Measurements from ENCODE around the gene GRM5.
"Not testable (repeated sequence)": the region's sequence is repeated elsewhere in the genome, so short reads cannot be mapped to it uniquely, and the experiment has no call there.

GRM5 gene

GRCh38 chr11:89065651-89066201 lies at the start of gene GRM5:
TSS of gene GRM5 (minus strand) at chr11:89065982. CDS start at chr11:89047872, 18,110 bp downstream.
- not testable (repeated sequence) for H3K27ac Mint-ChIP-seq, H3K27me3 Mint-ChIP-seq, H3K9me3 Mint-ChIP-seq, H3K36me3 Mint-ChIP-seq, H3K4me1 Mint-ChIP-seq, H3K4me3 Mint-ChIP-seq, ATAC-seq

GRCh38 chr11:89097956-89098355 lies 32.2 kb upstream of the GRM5 start:
- H3K4me1 Mint-ChIP-seq, H3K27me3 Mint-ChIP-seq, H3K9me3 Mint-ChIP-seq, H3K27ac Mint-ChIP-seq, H3K36me3 Mint-ChIP-seq, H3K4me3 Mint-ChIP-seq: not testable (repeated sequence)
- ATAC-seq = peak; percentile 50

- not testable (repeated sequence) for H3K27ac Mint-ChIP-seq, H3K4me3 Mint-ChIP-seq, H3K4me1 Mint-ChIP-seq, H3K27me3 Mint-ChIP-seq, H3K36me3 Mint-ChIP-seq, ATAC-seq
- H3K9me3 Mint-ChIP-seq = peaks cover 16% of the 10 kb centered on the region
These were observed 28.0 kb upstream of the GRM5 start for GRCh38 chr11:89093806-89094205.

GRCh38 chr11:89084951-89085350 lies 19.2 kb upstream of the GRM5 start:
- not testable (repeated sequence) for H3K27me3 Mint-ChIP-seq, H3K36me3 Mint-ChIP-seq, H3K4me1 Mint-ChIP-seq, ATAC-seq, H3K4me3 Mint-ChIP-seq, H3K27ac Mint-ChIP-seq
- H3K9me3 Mint-ChIP-seq = peaks cover 12% of the 10 kb centered on the region

- H3K4me1 Mint-ChIP-seq, H3K27ac Mint-ChIP-seq, H3K36me3 Mint-ChIP-seq, ATAC-seq, H3K9me3 Mint-ChIP-seq, H3K27me3 Mint-ChIP-seq, H3K4me3 Mint-ChIP-seq: not testable (repeated sequence)
These were observed 5.1 kb upstream of the GRM5 start for GRCh38 chr11:89070911-89071310.

GRCh38 chr11:89067264-89067663 lies 1.5 kb upstream of the GRM5 start:
- Mint-ChIP-seq H3K36me3 (no peaks in the 10 kb centered on the region), H3K27me3 (no peaks in the 10 kb centered on the region), H3K9me3 (no peaks in the 10 kb centered on the region), H3K4me1 (no peaks in the 10 kb centered on the region), H3K4me3 (no peak overlapping the region), H3K27ac (no peak overlapping the region)
- no peak for ATAC-seq

GRCh38 chr11:89065066-89065465 lies 716 bp downstream of the GRM5 start:
- Mint-ChIP-seq H3K4me3 (no peak overlapping the region), H3K4me1 (no peaks in the 10 kb centered on the region), H3K27me3 (no peaks in the 10 kb centered on the region), H3K9me3 (no peaks in the 10 kb centered on the region), H3K27ac (no peak overlapping the region), H3K36me3 (no peaks in the 10 kb centered on the region)
- no peak for ATAC-seq

GRCh38 chr11:89063481-89063951 lies 2.3 kb downstream of the GRM5 start:
- H3K4me1 Mint-ChIP-seq, H3K4me3 Mint-ChIP-seq, H3K9me3 Mint-ChIP-seq, H3K36me3 Mint-ChIP-seq, ATAC-seq, H3K27me3 Mint-ChIP-seq, H3K27ac Mint-ChIP-seq: not testable (repeated sequence)

- not testable (repeated sequence) for H3K36me3 Mint-ChIP-seq, H3K27ac Mint-ChIP-seq, H3K9me3 Mint-ChIP-seq, ATAC-seq, H3K4me3 Mint-ChIP-seq, H3K27me3 Mint-ChIP-seq, H3K4me1 Mint-ChIP-seq
These were observed 2.9 kb downstream of the GRM5 start for GRCh38 chr11:89062771-89063298.

- ATAC-seq, H3K27me3 Mint-ChIP-seq, H3K4me1 Mint-ChIP-seq, H3K9me3 Mint-ChIP-seq, H3K27ac Mint-ChIP-seq, H3K4me3 Mint-ChIP-seq, H3K36me3 Mint-ChIP-seq: not testable (repeated sequence)
These were observed 3.9 kb downstream of the GRM5 start for GRCh38 chr11:89061839-89062238.

GRCh38 chr11:89057406-89057805 lies 8.4 kb downstream of the GRM5 start:
- not testable (repeated sequence) for H3K27ac Mint-ChIP-seq, H3K27me3 Mint-ChIP-seq

GRCh38 chr11:89052220-89052619 lies 13.6 kb downstream of the GRM5 start:
- no peaks in the 10 kb centered on the region for H3K36me3 Mint-ChIP-seq
- H3K27me3 Mint-ChIP-seq = no peaks in the 10 kb centered on the region
- H3K9me3 Mint-ChIP-seq = peaks cover 11% of the 10 kb centered on the region
- no peak overlapping the region for H3K4me3 Mint-ChIP-seq
- no peaks in the 10 kb centered on the region for H3K4me1 Mint-ChIP-seq
- ATAC-seq = no peak
- no peak overlapping the region for H3K27ac Mint-ChIP-seq

More at GRCh38 chr11:89057406-89057805, 8.4 kb downstream of the GRM5 start:
- H3K4me1 Mint-ChIP-seq, ATAC-seq, H3K4me3 Mint-ChIP-seq, H3K36me3 Mint-ChIP-seq, H3K9me3 Mint-ChIP-seq: not testable (repeated sequence)

- H3K27ac Mint-ChIP-seq, ATAC-seq, H3K27me3 Mint-ChIP-seq, H3K9me3 Mint-ChIP-seq, H3K4me1 Mint-ChIP-seq, H3K4me3 Mint-ChIP-seq, H3K36me3 Mint-ChIP-seq: not testable (repeated sequence)
These were observed 18.6 kb downstream of the GRM5 start for GRCh38 chr11:89047159-89047558.

GRCh38 chr11:89043861-89044588 lies 21.8 kb downstream of the GRM5 start:
- H3K27ac Mint-ChIP-seq, ATAC-seq, H3K4me1 Mint-ChIP-seq, H3K27me3 Mint-ChIP-seq, H3K36me3 Mint-ChIP-seq, H3K9me3 Mint-ChIP-seq, H3K4me3 Mint-ChIP-seq: not testable (repeated sequence)

GRCh38 chr11:89029671-89030070 lies 36.1 kb downstream of the GRM5 start:
- H3K4me1 Mint-ChIP-seq, H3K9me3 Mint-ChIP-seq, H3K27me3 Mint-ChIP-seq, H3K4me3 Mint-ChIP-seq, H3K27ac Mint-ChIP-seq, H3K36me3 Mint-ChIP-seq, ATAC-seq: not testable (repeated sequence)

GRCh38 chr11:89021339-89021738 lies 44.4 kb downstream of the GRM5 start:
- Mint-ChIP-seq H3K4me3 (no peak overlapping the region), H3K4me1 (no peaks in the 10 kb centered on the region), H3K9me3 (peaks cover 6% of the 10 kb centered on the region), H3K36me3 (no peaks in the 10 kb centered on the region), H3K27me3 (no peaks in the 10 kb centered on the region), H3K27ac (no peak overlapping the region)
- ATAC-seq = no peak
